CD8-positive, alpha-beta memory T cell (primary cell): ENCODE data around the gene UFD1. TPM values are rescaled to one million over a fixed set of nuclear protein-coding genes. Genes with fewer than 3 reads are reported as not detected.

Experiments used
- CTCF ChIA-PET: fragments of 350-600 bp; sonication (Branson Sonifier 250); formaldehyde crosslinking; loops from one replicate; lab custom pipeline; 2021; ENCODE audit warnings: antibody characterized with exemption; lab: Charles Lee
- POLR2A ChIA-PET: fragments of 350-600 bp; sonication (Branson Sonifier 250); formaldehyde crosslinking; loops from one replicate; lab custom pipeline; 2021; ENCODE audit warnings: antibody characterized with exemption; lab: Charles Lee
- DNase-seq, 5 donors: peaks; one replicate each; pipeline versions ENCODE4 v3.0.0 to v3.0.0-alpha.2; 2020 to 2022; ENCODE audit warnings: mixed read lengths in 1 of 5
- H3K27ac ChIP-seq: one replicate; pipeline ENCODE4 v1.7.0; 2013; ENCODE audit warnings: low read depth, mild to moderate bottlenecking, low read length, moderate library complexity
- H3K27me3 ChIP-seq: 2 replicates; pipeline ENCODE4 v1.7.0; 2013; ENCODE audit warnings: low read length, mild to moderate bottlenecking; ENCODE audit not compliant: insufficient read depth, poor library complexity, severe bottlenecking
- H3K36me3 ChIP-seq: 2 replicates; pipeline ENCODE4 v1.7.0; 2013; ENCODE audit warnings: mild to moderate bottlenecking, low read length, moderate library complexity; ENCODE audit not compliant: insufficient read depth
- H3K4me1 ChIP-seq: 2 replicates; pipeline ENCODE4 v1.7.0; 2013; ENCODE audit warnings: mild to moderate bottlenecking, low read length, moderate library complexity; ENCODE audit not compliant: insufficient read depth
- H3K4me3 ChIP-seq: 2 replicates; pipeline ENCODE4 v1.7.0; 2013; ENCODE audit warnings: mild to moderate bottlenecking, low read length
- H3K9me3 ChIP-seq: 2 replicates; pipeline ENCODE4 v1.7.0; 2013; ENCODE audit warnings: mild to moderate bottlenecking, low read length
- H3K27ac Mint-ChIP-seq, 8 donors: one replicate each; pipeline ENCODE4 v1.8.0; 2020 to 2021; ENCODE audit warnings: mixed read lengths in 8 of 8, mild to moderate bottlenecking in 6 of 8, inconsistent platforms in 3 of 8, moderate library complexity in 3 of 8
- H3K27me3 Mint-ChIP-seq, 2 donors: one replicate each; pipeline ENCODE4 v1.8.0; 2020 to 2021; ENCODE audit warnings: mixed read lengths in 2 of 2, mild to moderate bottlenecking in 1 of 2, moderate library complexity in 1 of 2
- H3K36me3 Mint-ChIP-seq, 3 donors: one replicate each; pipeline ENCODE4 v1.8.0; 2020 to 2021; ENCODE audit warnings: mixed read lengths in 3 of 3, inconsistent platforms in 1 of 3, mild to moderate bottlenecking in 1 of 3
- H3K4me1 Mint-ChIP-seq, 3 donors: one replicate each; pipeline ENCODE4 v1.8.0; 2020 to 2021; ENCODE audit warnings: mixed read lengths in 3 of 3, inconsistent platforms in 1 of 3, mild to moderate bottlenecking in 1 of 3
- H3K4me3 Mint-ChIP-seq, 7 donors: one replicate each; pipeline ENCODE4 v1.8.0; 2020 to 2021; ENCODE audit warnings: mixed read lengths in 7 of 7, mild to moderate bottlenecking in 6 of 7, moderate library complexity in 4 of 7, inconsistent platforms in 2 of 7
- H3K9me3 Mint-ChIP-seq, 5 donors: one replicate each; pipeline ENCODE4 v1.8.0; 2020 to 2022; ENCODE audit warnings: mixed read lengths in 5 of 5, mild to moderate bottlenecking in 3 of 5, moderate library complexity in 2 of 5, inconsistent platforms in 1 of 5
- polyA plus RNA-seq: library from polyadenylated mRNA; unstranded; fragments of 300-500 nt; fragmentation: Illumina TruSeq; gene quantifications from one replicate; pipeline ENCODE4 v1.2.3, GENCODE V29; 2021
- total RNA-seq, 2 experiments: library from RNA; stranded (reverse); gene quantifications; one replicate each; pipeline ENCODE4 v1.2.3, GENCODE V29; 2021

The UFD1 gene
- 10 to 100 TPM; 87.3 to 88.8 TPM for total RNA-seq
- polyA plus RNA-seq = 82.7 TPM

GRCh38 chr22:19478901-19479354, at the start of gene UFD1:
TSS of gene UFD1 (minus strand) at chr22:19479193. CDS start at chr22:19479085, 108 bp downstream.
- DNase-seq = peak; percentile 75 to 86 (median 82)
- H3K36me3 Mint-ChIP-seq = peaks cover 0 to 24% (median 3%) of the 10 kb centered on the region in 3 donors
- Histone ChIP-seq H3K9me3 (no peaks in the 10 kb centered on the region), H3K27ac (peak within 1 kb of the TSS; percentile 100), H3K27me3 (no peaks in the 10 kb centered on the region), H3K36me3 (peaks cover 9% of the 10 kb centered on the region), H3K4me1 (peaks cover 11% of the 10 kb centered on the region), H3K4me3 (peak within 1 kb of the TSS; percentile 85)
- ChIA-PET POLR2A (interaction anchor here (0.6 to 1.8 kb wide), 10 partner anchors 9 to 573 kb away, joined by 3 to 11 read pairs (median 6); partner anchors contain the start of genes C22orf39, CLTCL1, DGCR2 and DGCR6), CTCF (interaction anchor here (1.0 to 1.8 kb wide), 3 partner anchors 10 to 335 kb away, joined by 3 to 7 read pairs (median 3); partner anchors contain the start of gene ESS2)
- peak within 1 kb of the TSS; percentile 88 to 99 (median 93) for H3K4me3 Mint-ChIP-seq
- H3K27ac Mint-ChIP-seq = peak within 1 kb of the TSS; percentile 99 to 100 (median 100)
- H3K4me1 Mint-ChIP-seq = peaks cover 30 to 41% (median 41%) of the 10 kb centered on the region in 3 donors
- no peaks in the 10 kb centered on the region for H3K27me3 Mint-ChIP-seq
- no peaks in the 10 kb centered on the region for H3K9me3 Mint-ChIP-seq

GRCh38 chr22:19527861-19528417, 48.9 kb upstream of the UFD1 start:
- Mint-ChIP-seq H3K4me1 (peaks cover 0 to 7% (median 1%) of the 10 kb centered on the region in 3 donors), H3K4me3 (no peak overlapping the region), H3K27ac (no peak overlapping the region), H3K36me3 (no peaks in the 10 kb centered on the region), H3K27me3 (peaks cover 22 to 32% of the 10 kb centered on the region in 2 donors), H3K9me3 (no peaks in the 10 kb centered on the region)
- POLR2A ChIA-PET = no interaction called here
- Histone ChIP-seq H3K4me3 (no peak overlapping the region), H3K27me3 (peaks cover 7% of the 10 kb centered on the region), H3K9me3 (no peaks in the 10 kb centered on the region), H3K27ac (no peak overlapping the region), H3K36me3 (no peaks in the 10 kb centered on the region), H3K4me1 (no peaks in the 10 kb centered on the region)
- no peak for DNase-seq
- CTCF ChIA-PET = no interaction called here

GRCh38 chr22:19527321-19527721, 48.3 kb upstream of the UFD1 start:
- Mint-ChIP-seq H3K36me3 (no peaks in the 10 kb centered on the region), H3K27ac (no peak overlapping the region), H3K27me3 (peaks cover 22 to 32% of the 10 kb centered on the region in 2 donors), H3K9me3 (no peaks in the 10 kb centered on the region), H3K4me1 (peaks cover 0 to 7% (median 2%) of the 10 kb centered on the region in 3 donors), H3K4me3 (no peak overlapping the region)
- Histone ChIP-seq H3K4me1 (no peaks in the 10 kb centered on the region), H3K4me3 (no peak overlapping the region), H3K27me3 (peaks cover 7% of the 10 kb centered on the region), H3K36me3 (no peaks in the 10 kb centered on the region), H3K27ac (no peak overlapping the region), H3K9me3 (no peaks in the 10 kb centered on the region)
- ChIA-PET POLR2A (no interaction called here), CTCF (no interaction called here)
- no peak for DNase-seq

- H3K4me1 Mint-ChIP-seq = peaks cover 0 to 7% (median 2%) of the 10 kb centered on the region in 3 donors
- POLR2A ChIA-PET = no interaction called here
- Histone ChIP-seq H3K9me3 (no peaks in the 10 kb centered on the region), H3K36me3 (no peaks in the 10 kb centered on the region), H3K27ac (no peak overlapping the region), H3K27me3 (peaks cover 7% of the 10 kb centered on the region), H3K4me3 (no peak overlapping the region), H3K4me1 (no peaks in the 10 kb centered on the region)
- no peaks in the 10 kb centered on the region for H3K36me3 Mint-ChIP-seq
- no peaks in the 10 kb centered on the region for H3K9me3 Mint-ChIP-seq
- H3K27ac Mint-ChIP-seq = no peak overlapping the region
- H3K27me3 Mint-ChIP-seq = peaks cover 22 to 32% of the 10 kb centered on the region in 2 donors
- DNase-seq = no peak
- CTCF ChIA-PET = no interaction called here
- H3K4me3 Mint-ChIP-seq = no peak overlapping the region
Observed at GRCh38 chr22:19526702-19527111, 47.7 kb upstream of the UFD1 start.

- Histone ChIP-seq H3K27me3 (peaks cover 7% of the 10 kb centered on the region), H3K4me1 (no peaks in the 10 kb centered on the region), H3K27ac (no peak overlapping the region), H3K4me3 (no peak overlapping the region), H3K36me3 (no peaks in the 10 kb centered on the region), H3K9me3 (no peaks in the 10 kb centered on the region)
- DNase-seq = no peak
- peaks cover 0 to 7% (median 2%) of the 10 kb centered on the region in 3 donors for H3K4me1 Mint-ChIP-seq
- CTCF ChIA-PET = no interaction called here
- H3K36me3 Mint-ChIP-seq = no peaks in the 10 kb centered on the region
- POLR2A ChIA-PET = no interaction called here
- no peaks in the 10 kb centered on the region for H3K9me3 Mint-ChIP-seq
- peak overlapping the region in 1 of 8 donors; percentile 55 for H3K27ac Mint-ChIP-seq
- H3K27me3 Mint-ChIP-seq = peaks cover 22 to 32% of the 10 kb centered on the region in 2 donors
- H3K4me3 Mint-ChIP-seq = peak overlapping the region in 1 of 7 donors; percentile 51
Observed at GRCh38 chr22:19526076-19526701, 47.2 kb upstream of the UFD1 start.

GRCh38 chr22:19525666-19526065, 46.7 kb upstream of the UFD1 start:
- Mint-ChIP-seq H3K36me3 (no peaks in the 10 kb centered on the region), H3K4me3 (no peak overlapping the region), H3K27me3 (peaks cover 22 to 32% of the 10 kb centered on the region in 2 donors), H3K4me1 (peaks cover 0 to 7% (median 2%) of the 10 kb centered on the region in 3 donors), H3K9me3 (no peaks in the 10 kb centered on the region), H3K27ac (peak overlapping the region in 2 of 8 donors; percentile 55 to 75)
- DNase-seq = no peak
- Histone ChIP-seq H3K4me1 (no peaks in the 10 kb centered on the region), H3K27ac (no peak overlapping the region), H3K9me3 (no peaks in the 10 kb centered on the region), H3K36me3 (no peaks in the 10 kb centered on the region), H3K27me3 (peaks cover 7% of the 10 kb centered on the region), H3K4me3 (no peak overlapping the region)
- CTCF ChIA-PET = no interaction called here
- POLR2A ChIA-PET = no interaction called here

GRCh38 chr22:19525116-19525660, 46.2 kb upstream of the UFD1 start:
- DNase-seq = no peak
- Mint-ChIP-seq H3K36me3 (no peaks in the 10 kb centered on the region), H3K27me3 (peaks cover 18 to 32% of the 10 kb centered on the region in 2 donors), H3K4me3 (no peak overlapping the region), H3K4me1 (peaks cover 0 to 7% (median 2%) of the 10 kb centered on the region in 3 donors), H3K27ac (no peak overlapping the region), H3K9me3 (no peaks in the 10 kb centered on the region)
- Histone ChIP-seq H3K36me3 (no peaks in the 10 kb centered on the region), H3K27me3 (peaks cover 7% of the 10 kb centered on the region), H3K9me3 (no peaks in the 10 kb centered on the region), H3K4me3 (no peak overlapping the region), H3K27ac (no peak overlapping the region), H3K4me1 (no peaks in the 10 kb centered on the region)
- POLR2A ChIA-PET = no interaction called here
- CTCF ChIA-PET = no interaction called here
